DOHH2 (cell line): Measurements from ENCODE around the gene SLC66A2.

Experiments used
- H3F3A ChIP-seq: fragments of 200-600 bp; sonication (generic), shearing (Covaris generic); 2 replicates; pipeline ENCODE4 v1.6.0; 2016; ENCODE audit warnings: antibody characterized with exemption, mild to moderate bottlenecking; ENCODE audit not compliant: control insufficient read depth, insufficient read depth
- H3K27ac ChIP-seq: fragments of 200-600 bp; sonication (generic); 2 replicates; pipeline ENCODE4 v1.5.1; 2014; ENCODE audit warnings: low read depth, mild to moderate bottlenecking, low read length, moderate library complexity
- H3K27me3 ChIP-seq: fragments of 200-600 bp; sonication (generic); 2 replicates; pipeline ENCODE4 v1.6.1; 2014; ENCODE audit warnings: mild to moderate bottlenecking, low read length, mixed read lengths; ENCODE audit not compliant: control insufficient read depth
- H3K36me3 ChIP-seq: fragments of 200-600 bp; sonication (generic); 2 replicates; pipeline ENCODE4 v1.6.1; 2014; ENCODE audit warnings: mild to moderate bottlenecking, low read length, moderate library complexity, mixed read lengths; ENCODE audit not compliant: control insufficient read depth
- H3K4me1 ChIP-seq: fragments of 200-600 bp; sonication (generic); 2 replicates; pipeline ENCODE4 v1.6.1; 2014; ENCODE audit warnings: mild to moderate bottlenecking, low read length, mixed read lengths; ENCODE audit not compliant: control insufficient read depth
- H3K4me2 ChIP-seq: fragments of 200-600 bp; sonication (generic); 2 replicates; pipeline ENCODE4 v1.6.0; 2014; ENCODE audit warnings: mild to moderate bottlenecking, low read length, moderate library complexity
- H3K4me3 ChIP-seq: fragments of 200-600 bp; sonication (generic); 2 replicates; pipeline ENCODE4 v1.5.1; 2014; ENCODE audit warnings: mild to moderate bottlenecking, low read length, mixed read lengths
- H3K79me2 ChIP-seq: fragments of 200-600 bp; sonication (generic); 2 replicates; pipeline ENCODE4 v1.6.1; 2014; ENCODE audit warnings: mild to moderate bottlenecking, low read length, mixed read lengths; ENCODE audit not compliant: control insufficient read depth
- H3K9me2 ChIP-seq: fragments of 200-600 bp; sonication (generic); replicated peaks from 2 replicates; pipeline ENCODE4 v1.6.1; 2014; ENCODE audit warnings: mild to moderate bottlenecking, low read length, mixed read lengths; ENCODE audit not compliant: control insufficient read depth
- H3K9me3 ChIP-seq: fragments of 200-600 bp; sonication (generic); 2 replicates; pipeline ENCODE4 v1.6.1; 2014; ENCODE audit warnings: antibody characterized with exemption, low read length, mixed read lengths; ENCODE audit not compliant: control insufficient read depth, insufficient read depth
- H4K20me1 ChIP-seq: fragments of 200-600 bp; sonication (generic); 2 replicates; pipeline ENCODE4 v1.6.0; 2014; ENCODE audit warnings: low read depth, mild to moderate bottlenecking, antibody characterized with exemption, low read length, moderate library complexity; ENCODE audit not compliant: control insufficient read depth, insufficient read depth
- CTCF ChIP-seq: fragments of 200-600 bp; sonication (generic); IDR thresholded peaks from one replicate; pipeline ENCODE4 v1.5.1; 2014; ENCODE audit warnings: antibody characterized with exemption, mild to moderate bottlenecking, low read depth, low read length; ENCODE audit not compliant: poor library complexity, severe bottlenecking
- EZH2phosphoT487 ChIP-seq: fragments of 200-600 bp; sonication (generic); IDR thresholded peaks from 2 replicates; pipeline ENCODE4 v1.6.1; 2017; ENCODE audit warnings: borderline replicate concordance, mild to moderate bottlenecking, antibody characterized with exemption, low read length, moderate library complexity, mixed read lengths

Gene SLC66A2

GRCh38 chr18:79915161-79916127, 36.0 kb downstream of the SLC66A2 start:
- Histone ChIP-seq H3K36me3 (peaks cover 28% of the 10 kb centered on the region), H3K4me2 (no peak overlapping the region), H3K79me2 (no peaks in the 10 kb centered on the region; the same call in 1 of the 2 replicates), H3K4me3 (no peak overlapping the region), H3K9me2 (no peaks in the 10 kb centered on the region), H3F3A (no peaks in the 10 kb centered on the region), H4K20me1 (no peaks in the 10 kb centered on the region), H3K9me3 (peaks cover 6% of the 10 kb centered on the region; the same call in 1 of the 2 replicates), H3K27ac (no peak overlapping the region), H3K4me1 (no peaks in the 10 kb centered on the region), H3K27me3 (no peaks in the 10 kb centered on the region)
- no peak for TF ChIP-seq EZH2phosphoT487
- TF ChIP-seq CTCF, result no peak

GRCh38 chr18:79914614-79915160, 36.8 kb downstream of the SLC66A2 start:
- Histone ChIP-seq H4K20me1 (no peaks in the 10 kb centered on the region), H3K79me2 (no peaks in the 10 kb centered on the region; the same call in 1 of the 2 replicates), H3K9me2 (no peaks in the 10 kb centered on the region), H3F3A (no peaks in the 10 kb centered on the region), H3K27ac (no peak overlapping the region), H3K4me3 (no peak overlapping the region), H3K4me1 (no peaks in the 10 kb centered on the region), H3K9me3 (peaks cover 6% of the 10 kb centered on the region; the same call in 1 of the 2 replicates), H3K27me3 (no peaks in the 10 kb centered on the region), H3K4me2 (no peak overlapping the region), H3K36me3 (peaks cover 28% of the 10 kb centered on the region)
- no peak for TF ChIP-seq EZH2phosphoT487
- no peak for TF ChIP-seq CTCF

GRCh38 chr18:79912994-79913831, 38.2 kb downstream of the SLC66A2 start:
- TF ChIP-seq CTCF (no peak), EZH2phosphoT487 (no peak)
- Histone ChIP-seq H3K4me2 (no peak overlapping the region), H3K27me3 (no peaks in the 10 kb centered on the region), H3K9me2 (no peaks in the 10 kb centered on the region), H3K36me3 (peaks cover 17% of the 10 kb centered on the region; the same call in 1 of the 2 replicates), H3K79me2 (no peaks in the 10 kb centered on the region; the same call in 1 of the 2 replicates), H3K4me3 (no peak overlapping the region), H3K27ac (no peak overlapping the region), H3K9me3 (no peaks in the 10 kb centered on the region), H4K20me1 (no peaks in the 10 kb centered on the region), H3K4me1 (no peaks in the 10 kb centered on the region), H3F3A (no peaks in the 10 kb centered on the region)
